ENCODE measurements around the gene EHMT1. TPM values are rescaled to one million over a fixed set of nuclear protein-coding genes. Genes with fewer than 3 reads are reported as not detected.

Gene EHMT1
- total RNA-seq, 1 experiment from 2014 or later, result 85.4 TPM

GRCh38 chr9:137646341-137646740 is 27.5 kb downstream of the EHMT1 start:
- no peak for DNase-seq (ENCODE audit: low spot score)

GRCh38 chr9:137647096-137647714 is 28.4 kb downstream of the EHMT1 start:
- no peak for DNase-seq (ENCODE audit: low spot score)

- no peak for DNase-seq (ENCODE audit: low spot score)
Measured at GRCh38 chr9:137648396-137648795, 29.6 kb downstream of the EHMT1 start.

- DNase-seq (ENCODE audit: low spot score), result no peak
Measured at GRCh38 chr9:137649553-137649952, 30.7 kb downstream of the EHMT1 start.

GRCh38 chr9:137650259-137650658 is 31.5 kb downstream of the EHMT1 start:
- DNase-seq (ENCODE audit: low spot score), result no peak

GRCh38 chr9:137650779-137651178 is 32.0 kb downstream of the EHMT1 start:
- DNase-seq (ENCODE audit: low spot score), result no peak

GRCh38 chr9:137656416-137656815 is 37.6 kb downstream of the EHMT1 start:
- no peak for DNase-seq (ENCODE audit: low spot score)

- no peak for DNase-seq (ENCODE audit: low spot score)
Measured at GRCh38 chr9:137657606-137658005, 38.8 kb downstream of the EHMT1 start.

GRCh38 chr9:137658781-137659180 is 40.0 kb downstream of the EHMT1 start:
- no peak for DNase-seq (ENCODE audit: low spot score)

GRCh38 chr9:137660144-137660543 is 41.3 kb downstream of the EHMT1 start:
- DNase-seq (ENCODE audit: low spot score), result no peak

- no peak for DNase-seq (ENCODE audit: low spot score)
Measured at GRCh38 chr9:137663584-137663983, 44.8 kb downstream of the EHMT1 start.

- DNase-seq (ENCODE audit: low spot score), result peak; percentile 23
Measured at GRCh38 chr9:137664676-137665075, 45.9 kb downstream of the EHMT1 start.

- DNase-seq (ENCODE audit: low spot score), result no peak
Measured at GRCh38 chr9:137665226-137665625, 46.4 kb downstream of the EHMT1 start.

GRCh38 chr9:137665697-137666512 is 47.1 kb downstream of the EHMT1 start:
- no peak for DNase-seq (ENCODE audit: low spot score)

- DNase-seq (ENCODE audit: low spot score), result no peak
Measured at GRCh38 chr9:137666513-137666822, 47.7 kb downstream of the EHMT1 start.

- no peak for DNase-seq (ENCODE audit: low spot score)
Measured at GRCh38 chr9:137666955-137667670, 48.3 kb downstream of the EHMT1 start.

GRCh38 chr9:137668203-137668602 is 49.4 kb downstream of the EHMT1 start:
- no peak for DNase-seq (ENCODE audit: low spot score)

GRCh38 chr9:137669261-137669672 is 50.5 kb downstream of the EHMT1 start:
- no peak for DNase-seq (ENCODE audit: low spot score)

- DNase-seq (ENCODE audit: low spot score), result no peak
Measured at GRCh38 chr9:137670391-137671195, 51.8 kb downstream of the EHMT1 start.

- no peak for DNase-seq (ENCODE audit: low spot score)
Measured at GRCh38 chr9:137671196-137671538, 52.4 kb downstream of the EHMT1 start.

- no peak for DNase-seq (ENCODE audit: low spot score)
Measured at GRCh38 chr9:137671721-137672120, 52.9 kb downstream of the EHMT1 start.

All from HT-29 (cell line).